GM19468 (cell line): ENCODE measurements around the gene ABHD1.
A peak's percentile ranks its signal among the peaks of the same experiment; 100 is the strongest.
"Not testable (repeated sequence)": the region's sequence is repeated elsewhere in the genome, so short reads cannot be mapped to it uniquely, and the experiment has no call there.

Source experiments
- ATAC-seq: cut with Tn5 transposase; IDR thresholded peaks from one replicate; pipeline ENCODE4 v1.9.1; 2021; ENCODE audit warnings: mild to moderate bottlenecking, moderate library complexity, moderate number of reproducible peaks; ENCODE audit not compliant: unreplicated experiment; ENCODE audit errors: extremely low read depth

ABHD1 gene

GRCh38 chr2:27123302-27124150 is at the start of gene ABHD1:
Gene ABHD1 (plus strand): TSS chr2:27123815. CDS start chr2:27123949, 134 bp downstream.
- ATAC-seq, result no peak

GRCh38 chr2:27074738-27075565 is 48.7 kb upstream of the ABHD1 start:
- ATAC-seq, result no peak

- ATAC-seq, result not testable (repeated sequence)
These were observed 48.1 kb upstream of the ABHD1 start for GRCh38 chr2:27075566-27075871.

GRCh38 chr2:27076323-27076722 is 47.3 kb upstream of the ABHD1 start:
- no peak for ATAC-seq

GRCh38 chr2:27077231-27077630 is 46.4 kb upstream of the ABHD1 start:
- ATAC-seq, result no peak

GRCh38 chr2:27078267-27079194 is 45.1 kb upstream of the ABHD1 start, which contains the start of gene EMILIN1:
Gene EMILIN1 (plus strand): TSS chr2:27078615. CDS start chr2:27079066, 451 bp downstream.
- ATAC-seq, result no peak

- ATAC-seq, result no peak
These were observed 44.1 kb upstream of the ABHD1 start for GRCh38 chr2:27079233-27080139.

GRCh38 chr2:27080140-27080469 is 43.5 kb upstream of the ABHD1 start:
- no peak for ATAC-seq

- no peak for ATAC-seq
These were observed 43.0 kb upstream of the ABHD1 start for GRCh38 chr2:27080603-27080936.

- no peak for ATAC-seq
These were observed 41.4 kb upstream of the ABHD1 start for GRCh38 chr2:27081984-27082772.

- ATAC-seq, result no peak
These were observed 40.7 kb upstream of the ABHD1 start for GRCh38 chr2:27082773-27083409.

- ATAC-seq, result no peak
These were observed 40.0 kb upstream of the ABHD1 start for GRCh38 chr2:27083410-27084296.

GRCh38 chr2:27084297-27085061 is 39.1 kb upstream of the ABHD1 start:
- ATAC-seq, result no peak

GRCh38 chr2:27085062-27085672 is 38.4 kb upstream of the ABHD1 start:
- ATAC-seq, result no peak

GRCh38 chr2:27085673-27086089 is 37.9 kb upstream of the ABHD1 start:
- ATAC-seq, result no peak

- peak; percentile 73 for ATAC-seq
These were observed 37.4 kb upstream of the ABHD1 start for GRCh38 chr2:27086090-27086723.
